Prostate gland (tissue), 2 donors: ENCODE measurements around the gene ALK. TPM values are rescaled to one million over a fixed set of nuclear protein-coding genes. Genes with fewer than 3 reads are reported as not detected.

Experiments used
- DNase-seq: peaks from one replicate; pipeline ENCODE4 v3.0.0-alpha.2; 2019; ENCODE audit warnings: low spot score
- H3K27ac ChIP-seq, 2 donors: fragments of 200-600 bp; sonication (generic); 2 replicates each; pipeline ENCODE4 v1.5.1; 2017 to 2019
- H3K27me3 ChIP-seq: fragments of 200-600 bp; sonication (generic); replicated peaks from 2 replicates; pipeline ENCODE4 v1.5.1; 2019; ENCODE audit not compliant: insufficient read depth
- H3K36me3 ChIP-seq, 2 donors: fragments of 200-600 bp; sonication (generic); 1 replicate in 1 of 2; 2 replicates in 1 of 2; pipeline versions ENCODE4 v1.5.1 to v1.8.1; 2017 to 2019
- H3K4me1 ChIP-seq: fragments of 200-600 bp; sonication (generic); replicated peaks from 2 replicates; pipeline ENCODE4 v1.5.1; 2019
- H3K4me3 ChIP-seq, 2 donors: fragments of 200-600 bp; sonication (generic); 2 replicates each; pipeline ENCODE4 v1.5.1; 2017 to 2019
- H3K9me3 ChIP-seq: fragments of 200-600 bp; sonication (generic); 2 replicates; pipeline ENCODE4 v1.5.1; 2017
- CTCF ChIP-seq, 4 experiments: fragments of 200-600 bp in 2 of 4; fragments of 450-650 bp in 2 of 4; sonication (generic) in 2 of 4; IDR thresholded peaks; 1 replicate in 3 of 4; 2 replicates in 1 of 4; pipeline ENCODE4 v1.5.1; 2016 to 2019; ENCODE audit warnings: antibody characterized with exemption in 4 of 4, mild to moderate bottlenecking in 2 of 4, moderate library complexity in 2 of 4
- POLR2A ChIP-seq: fragments of 450-650 bp; IDR thresholded peaks from one replicate; pipeline ENCODE4 v1.6.1; 2016; ENCODE audit warnings: antibody characterized with exemption, mild to moderate bottlenecking
- POLR2AphosphoS5 ChIP-seq: sonication (generic); formaldehyde crosslinking; IDR thresholded peaks from one replicate; pipeline ENCODE4 v1.6.1; 2017; ENCODE audit warnings: antibody characterized with exemption
- WGBS: methylation state at CpG from one replicate; pipeline ENCODE4 v1.1.5; 2018; 5-methylcytosine and 5-hydroxymethylcytosine counted together
- intact Hi-C: fragments of 100-400 bp; cut with DNase I; formaldehyde crosslinking; loops from one replicate; pipeline ENCODE4 v1.14.2; 2022
- total RNA-seq, 2 donors: library from RNA; depleted of rRNA; stranded (reverse); fragments of >200 nt; gene quantifications; one replicate each; pipeline ENCODE4 v1.1.0, GENCODE V29; 2016

The ALK gene
- total RNA-seq, 2 donors from 2014 or later = 0.14 to 1.2 TPM

- intact Hi-C loops = no loop called here
- Histone ChIP-seq H3K9me3 (no peaks in the 10 kb centered on the region), H3K36me3 (no peaks in the 10 kb centered on the region), H3K4me3 (no peak overlapping the region), H3K4me1 (no peaks in the 10 kb centered on the region), H3K27me3 (no peaks in the 10 kb centered on the region), H3K27ac (no peak overlapping the region)
- no peak for DNase-seq
- 72% methylated on average over 3 of the region's 3 CpGs for WGBS
- TF ChIP-seq POLR2A = no peak
- TF ChIP-seq POLR2AphosphoS5 = no peak
- TF ChIP-seq CTCF (IDR thresholded peaks at IDR 0.05) = no peak
Observed at GRCh38 chr2:29663268-29663667, 258.1 kb downstream of the ALK start.

GRCh38 chr2:29662861-29663260, 258.5 kb downstream of the ALK start:
- Histone ChIP-seq H3K4me1 (no peaks in the 10 kb centered on the region), H3K9me3 (no peaks in the 10 kb centered on the region), H3K27ac (no peak overlapping the region), H3K36me3 (no peaks in the 10 kb centered on the region), H3K27me3 (no peaks in the 10 kb centered on the region), H3K4me3 (no peak overlapping the region)
- intact Hi-C loops = no loop called here
- 64% methylated on average over 2 of the region's 2 CpGs for WGBS
- TF ChIP-seq POLR2A = no peak
- TF ChIP-seq CTCF (IDR thresholded peaks at IDR 0.05) = no peak
- no peak for TF ChIP-seq POLR2AphosphoS5
- no peak for DNase-seq

- Histone ChIP-seq H3K4me3 (no peak overlapping the region), H3K9me3 (no peaks in the 10 kb centered on the region), H3K27me3 (no peaks in the 10 kb centered on the region), H3K36me3 (no peaks in the 10 kb centered on the region), H3K27ac (no peak overlapping the region), H3K4me1 (no peaks in the 10 kb centered on the region)
- TF ChIP-seq POLR2A = no peak
- no peak for TF ChIP-seq POLR2AphosphoS5
- no peak for TF ChIP-seq CTCF (IDR thresholded peaks at IDR 0.05)
- DNase-seq = no peak
- 77% methylated on average over 2 of the region's 2 CpGs for WGBS
- intact Hi-C loops = no loop called here
Observed at GRCh38 chr2:29660201-29660600, 261.2 kb downstream of the ALK start.

GRCh38 chr2:29659178-29659577, 262.2 kb downstream of the ALK start:
- H3K4me3 ChIP-seq = no peak overlapping the region
- intact Hi-C loops = no loop called here
- WGBS = 96% methylated on average over 2 of the region's 2 CpGs
- TF ChIP-seq POLR2A (no peak), POLR2AphosphoS5 (no peak), CTCF (IDR thresholded peaks at IDR 0.05) (no peak)
- H3K27me3 ChIP-seq = no peaks in the 10 kb centered on the region
- no peak for DNase-seq
- no peaks in the 10 kb centered on the region for H3K4me1 ChIP-seq
- H3K9me3 ChIP-seq = no peaks in the 10 kb centered on the region
- H3K36me3 ChIP-seq = no peaks in the 10 kb centered on the region
- H3K27ac ChIP-seq = no peak overlapping the region

- no peaks in the 10 kb centered on the region for H3K36me3 ChIP-seq
- no peak overlapping the region for H3K27ac ChIP-seq
- intact Hi-C loops = no loop called here
- DNase-seq = no peak
- TF ChIP-seq POLR2AphosphoS5 = no peak
- TF ChIP-seq CTCF (IDR thresholded peaks at IDR 0.05) = no peak
- H3K9me3 ChIP-seq = no peaks in the 10 kb centered on the region
- no peaks in the 10 kb centered on the region for H3K27me3 ChIP-seq
- H3K4me3 ChIP-seq = no peak overlapping the region
- H3K4me1 ChIP-seq = no peaks in the 10 kb centered on the region
- WGBS = 58% methylated on average over 4 of the region's 4 CpGs
Observed at GRCh38 chr2:29657674-29658073, 263.7 kb downstream of the ALK start.
